Measurements from ENCODE around the gene BNC2. TPM values are rescaled to one million over a fixed set of nuclear protein-coding genes. Genes with fewer than 3 reads are reported as not detected.
A peak's percentile ranks its signal among the peaks of the same experiment; 100 is the strongest.

BNC2 gene
- total RNA-seq, 1 donor from 2014 or later: 38.0 TPM

GRCh38 chr9:16671591-16672137 lies 198.8 kb downstream of the BNC2 start:
- peaks cover 25% of the 10 kb centered on the region for H4K20me1 ChIP-seq (ENCODE audit: insufficient read depth, low read length)
- Mint-ChIP-seq H3K4me1 (ENCODE audit: low read depth, unreplicated experiment) (peaks cover 36% of the 10 kb centered on the region), H3K27ac (ENCODE audit: unreplicated experiment) (peak overlapping the region; percentile 79), H3K27me3 (ENCODE audit: low read depth, unreplicated experiment) (no peaks in the 10 kb centered on the region), H3K9me3 (ENCODE audit: unreplicated experiment) (no peaks in the 10 kb centered on the region), H3K36me3 (ENCODE audit: low read depth, unreplicated experiment) (peaks cover 5% of the 10 kb centered on the region), H3K4me3 (ENCODE audit: unreplicated experiment) (peak overlapping the region; percentile 34)
- H3K4me1 ChIP-seq (ENCODE audit: insufficient read depth, low read length): peaks cover 17% of the 10 kb centered on the region
- FAIRE-seq (no peak), DNase-seq (ENCODE audit: low read depth) (peak; percentile 83)
- TF ChIP-seq EZH2 (IDR thresholded peaks at IDR 0.05; ENCODE audit: insufficient read depth, low read length) (no peak), CTCF (IDR thresholded peaks at IDR 0.05; ENCODE audit: insufficient read depth, low read depth, low read length) (no peak)
- H3K27me3 ChIP-seq (ENCODE audit: insufficient read depth, low read length): no peaks in the 10 kb centered on the region
- H3K4me2 ChIP-seq (ENCODE audit: low read length): peak overlapping the region; percentile 38
- peak overlapping the region; percentile 1 for H3K9ac ChIP-seq (ENCODE audit: low read length)
- H3K27ac ChIP-seq (ENCODE audit: low read depth, low read length): peak overlapping the region; percentile 35
- no peak overlapping the region for H2AFZ ChIP-seq (ENCODE audit: low read depth, low read length)
- H3K9me3 ChIP-seq (ENCODE audit: insufficient read depth, low read depth, low read length): no peaks in the 10 kb centered on the region
- H3K4me3 ChIP-seq (ENCODE audit: insufficient read depth, low read depth, low read length): no peak overlapping the region
- H3K36me3 ChIP-seq (ENCODE audit: insufficient read depth, low read length): no peaks in the 10 kb centered on the region
- H3K79me2 ChIP-seq (ENCODE audit: insufficient read depth, low read length): peaks cover 53% of the 10 kb centered on the region

- no peak overlapping the region for H3K27ac Mint-ChIP-seq (ENCODE audit: unreplicated experiment)
- Histone ChIP-seq H3K4me1 (ENCODE audit: insufficient read depth, low read length) (peaks cover 17% of the 10 kb centered on the region), H3K4me2 (ENCODE audit: low read length) (peak overlapping the region; percentile 38), H4K20me1 (ENCODE audit: insufficient read depth, low read length) (peaks cover 29% of the 10 kb centered on the region), H3K9me3 (ENCODE audit: insufficient read depth, low read depth, low read length) (no peaks in the 10 kb centered on the region), H3K36me3 (ENCODE audit: insufficient read depth, low read length) (no peaks in the 10 kb centered on the region), H2AFZ (ENCODE audit: low read depth, low read length) (no peak overlapping the region), H3K4me3 (ENCODE audit: insufficient read depth, low read depth, low read length) (no peak overlapping the region), H3K9ac (ENCODE audit: low read length) (peak overlapping the region; percentile 1), H3K27ac (ENCODE audit: low read depth, low read length) (no peak overlapping the region), H3K27me3 (ENCODE audit: insufficient read depth, low read length) (no peaks in the 10 kb centered on the region), H3K79me2 (ENCODE audit: insufficient read depth, low read length) (peaks cover 56% of the 10 kb centered on the region)
- no peak for FAIRE-seq
- H3K9me3 Mint-ChIP-seq (ENCODE audit: unreplicated experiment): no peaks in the 10 kb centered on the region
- H3K4me3 Mint-ChIP-seq (ENCODE audit: unreplicated experiment): no peak overlapping the region
- no peaks in the 10 kb centered on the region for H3K27me3 Mint-ChIP-seq (ENCODE audit: low read depth, unreplicated experiment)
- H3K4me1 Mint-ChIP-seq (ENCODE audit: low read depth, unreplicated experiment): peaks cover 36% of the 10 kb centered on the region
- no peak for DNase-seq (ENCODE audit: low read depth)
- TF ChIP-seq EZH2 (IDR thresholded peaks at IDR 0.05; ENCODE audit: insufficient read depth, low read length) (no peak), CTCF (IDR thresholded peaks at IDR 0.05; ENCODE audit: insufficient read depth, low read depth, low read length) (no peak)
- peaks cover 5% of the 10 kb centered on the region for H3K36me3 Mint-ChIP-seq (ENCODE audit: low read depth, unreplicated experiment)
Measured at GRCh38 chr9:16670791-16671190, 199.7 kb downstream of the BNC2 start.

- H3K27ac ChIP-seq (ENCODE audit: low read depth, low read length): no peak overlapping the region
- H3K4me3 Mint-ChIP-seq (ENCODE audit: unreplicated experiment): no peak overlapping the region
- peaks cover 29% of the 10 kb centered on the region for H4K20me1 ChIP-seq (ENCODE audit: insufficient read depth, low read length)
- H3K9me3 ChIP-seq (ENCODE audit: insufficient read depth, low read depth, low read length): no peaks in the 10 kb centered on the region
- no peak overlapping the region for H3K27ac Mint-ChIP-seq (ENCODE audit: unreplicated experiment)
- H3K9me3 Mint-ChIP-seq (ENCODE audit: unreplicated experiment): no peaks in the 10 kb centered on the region
- H3K36me3 Mint-ChIP-seq (ENCODE audit: low read depth, unreplicated experiment): peaks cover 5% of the 10 kb centered on the region
- H3K4me3 ChIP-seq (ENCODE audit: insufficient read depth, low read depth, low read length): no peak overlapping the region
- H3K27me3 Mint-ChIP-seq (ENCODE audit: low read depth, unreplicated experiment): no peaks in the 10 kb centered on the region
- H3K27me3 ChIP-seq (ENCODE audit: insufficient read depth, low read length): no peaks in the 10 kb centered on the region
- peaks cover 17% of the 10 kb centered on the region for H3K4me1 ChIP-seq (ENCODE audit: insufficient read depth, low read length)
- H2AFZ ChIP-seq (ENCODE audit: low read depth, low read length): no peak overlapping the region
- DNase-seq (ENCODE audit: low read depth) (peak; percentile 60), FAIRE-seq (no peak)
- no peaks in the 10 kb centered on the region for H3K36me3 ChIP-seq (ENCODE audit: insufficient read depth, low read length)
- no peak overlapping the region for H3K4me2 ChIP-seq (ENCODE audit: low read length)
- no peak overlapping the region for H3K9ac ChIP-seq (ENCODE audit: low read length)
- H3K79me2 ChIP-seq (ENCODE audit: insufficient read depth, low read length): peaks cover 66% of the 10 kb centered on the region
- peaks cover 40% of the 10 kb centered on the region for H3K4me1 Mint-ChIP-seq (ENCODE audit: low read depth, unreplicated experiment)
- TF ChIP-seq EZH2 (IDR thresholded peaks at IDR 0.05; ENCODE audit: insufficient read depth, low read length) (no peak), CTCF (IDR thresholded peaks at IDR 0.05; ENCODE audit: insufficient read depth, low read depth, low read length) (no peak)
Measured at GRCh38 chr9:16668734-16669295, 201.7 kb downstream of the BNC2 start.

Measured in astrocyte (in vitro differentiated cells and primary cell).